LNCaP clone FGC (cell line): ENCODE data around the gene GREM1.

ENCODE experiments used
- DNase-seq: peaks from one replicate; pipeline ENCODE4 v3.0.0-alpha.2; 2011; ENCODE audit warnings: low read depth
- H3K4me3 ChIP-seq: 2 replicates; pipeline ENCODE4 v1.5.1; 2011; ENCODE audit warnings: mild to moderate bottlenecking, low read depth, low read length, control low read depth
- CTCF ChIP-seq: IDR thresholded peaks from 2 replicates; pipeline ENCODE4 v1.5.1; 2012; ENCODE audit warnings: mild to moderate bottlenecking; ENCODE audit not compliant: control insufficient read depth, insufficient read depth; ENCODE audit errors: extremely low read depth

GREM1 gene

GRCh38 chr15:32750979-32751378 is 33.2 kb downstream of the GREM1 start:
- no peak for DNase-seq
- no peak overlapping the region for H3K4me3 ChIP-seq
- no peak for TF ChIP-seq CTCF

DNA sequence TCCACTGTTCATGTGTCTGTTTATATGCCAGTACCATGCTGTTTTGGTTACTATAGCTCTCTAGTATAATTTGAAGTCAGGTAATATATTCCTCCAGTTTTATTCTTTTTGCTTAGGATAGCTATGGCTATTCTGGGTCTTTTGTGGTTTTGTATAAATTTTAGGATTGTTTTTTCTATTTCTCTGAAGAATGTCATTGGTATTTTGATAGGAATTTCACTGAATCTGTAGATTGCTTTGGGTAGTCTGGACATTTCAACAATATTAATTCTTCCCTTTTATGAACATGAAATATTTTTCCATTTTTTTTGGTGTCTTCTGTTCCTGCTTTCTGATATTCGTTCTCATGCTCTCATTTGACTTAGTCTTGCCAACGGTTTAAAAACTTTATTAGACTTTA is 39.6 kb downstream of the GREM1 start:
- no peak overlapping the region for H3K4me3 ChIP-seq
- TF ChIP-seq CTCF: no peak
- no peak for DNase-seq

DNA sequence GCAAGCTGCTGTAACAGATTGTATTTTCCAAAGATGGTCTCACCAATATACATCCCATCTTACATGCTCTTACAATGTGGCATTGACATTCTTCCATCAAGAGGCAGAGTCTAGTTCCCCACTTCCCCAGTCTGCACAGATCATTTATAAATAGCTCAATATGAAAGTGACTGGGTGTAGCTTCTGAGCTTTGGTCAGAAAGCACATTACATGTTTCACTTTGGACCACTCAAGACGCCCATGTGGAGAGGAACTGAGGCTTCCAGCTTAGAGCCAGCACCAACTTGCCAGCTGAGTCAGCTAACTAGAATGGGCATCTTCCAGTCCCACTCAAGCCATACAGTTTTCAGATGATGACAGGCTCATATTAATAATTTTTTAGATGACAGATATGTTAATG is 45.5 kb downstream of the GREM1 start:
- H3K4me3 ChIP-seq: no peak overlapping the region
- DNase-seq: no peak
- TF ChIP-seq CTCF: no peak

DNA sequence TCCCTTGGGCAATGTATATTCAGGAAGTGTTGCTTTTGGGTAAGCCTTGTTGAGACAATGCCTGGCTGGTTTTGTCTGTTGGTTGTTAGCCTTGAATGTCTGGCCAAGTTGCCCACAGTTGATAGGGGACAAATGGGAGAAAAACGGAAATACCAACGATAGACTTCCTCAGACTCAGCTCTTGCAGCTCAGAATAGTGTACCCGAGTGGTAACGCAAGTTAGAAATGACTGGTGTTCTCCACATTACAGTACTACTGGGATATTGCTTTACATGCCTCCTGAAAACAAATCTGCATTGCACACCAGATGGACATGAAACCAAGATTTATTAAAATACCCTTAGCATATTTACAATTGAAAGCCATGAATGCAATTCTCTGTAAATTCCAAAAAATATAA is 47.4 kb downstream of the GREM1 start:
- H3K4me3 ChIP-seq: no peak overlapping the region
- no peak for DNase-seq
- TF ChIP-seq CTCF: no peak

GRCh38 chr15:32766101-32766500 is 48.3 kb downstream of the GREM1 start:
- no peak for DNase-seq
- TF ChIP-seq CTCF: no peak
- no peak overlapping the region for H3K4me3 ChIP-seq

DNA sequence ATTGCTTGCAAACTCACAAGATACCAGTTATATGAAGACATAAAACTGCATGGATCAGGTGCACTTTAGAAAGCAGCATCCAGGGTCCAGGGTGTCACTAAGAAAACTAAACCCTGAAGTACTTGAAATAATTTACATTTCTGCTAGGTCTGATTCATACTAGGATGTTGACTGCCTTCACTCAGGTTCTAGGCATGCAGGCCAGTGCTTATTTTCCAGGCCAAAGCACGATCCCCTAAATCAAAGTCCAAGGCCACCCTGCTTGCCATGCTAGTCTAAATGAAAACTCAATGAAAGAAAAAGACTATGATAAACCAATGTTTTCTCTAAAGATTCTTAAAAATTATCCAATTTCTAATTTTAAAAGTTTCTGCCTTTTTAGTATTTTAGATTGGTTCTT is 49.4 kb downstream of the GREM1 start:
- no peak for DNase-seq
- TF ChIP-seq CTCF: no peak
- no peak overlapping the region for H3K4me3 ChIP-seq

DNA sequence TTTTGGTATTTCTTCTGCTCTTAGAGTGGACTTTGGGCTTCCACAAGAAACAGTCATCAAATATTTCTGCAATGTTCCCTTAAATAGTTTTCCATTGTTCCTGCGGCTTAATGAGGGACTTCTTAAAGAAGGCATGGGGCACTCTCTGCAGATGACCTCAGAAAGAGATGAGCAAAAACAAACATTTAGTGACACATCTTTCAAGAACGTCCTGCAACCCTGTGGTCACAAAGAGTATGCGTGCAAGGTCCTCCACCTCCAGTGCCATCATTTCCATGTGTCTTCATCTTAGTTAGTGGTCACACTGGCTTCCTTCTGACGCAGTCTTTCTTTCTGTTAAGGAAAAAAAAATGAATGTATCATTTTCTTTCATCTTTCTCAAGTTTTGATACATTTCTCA is 56.2 kb downstream of the GREM1 start:
- no peak for TF ChIP-seq CTCF
- H3K4me3 ChIP-seq: no peak overlapping the region
- no peak for DNase-seq
